HG03565 (cell line): ENCODE results near the gene STAC3.

Experiments
- ATAC-seq: cut with Tn5 transposase; IDR thresholded peaks from one replicate; pipeline ENCODE4 v1.9.1; 2021; ENCODE audit warnings: mild to moderate bottlenecking, moderate library complexity; ENCODE audit not compliant: unreplicated experiment

Gene STAC3

DNA sequence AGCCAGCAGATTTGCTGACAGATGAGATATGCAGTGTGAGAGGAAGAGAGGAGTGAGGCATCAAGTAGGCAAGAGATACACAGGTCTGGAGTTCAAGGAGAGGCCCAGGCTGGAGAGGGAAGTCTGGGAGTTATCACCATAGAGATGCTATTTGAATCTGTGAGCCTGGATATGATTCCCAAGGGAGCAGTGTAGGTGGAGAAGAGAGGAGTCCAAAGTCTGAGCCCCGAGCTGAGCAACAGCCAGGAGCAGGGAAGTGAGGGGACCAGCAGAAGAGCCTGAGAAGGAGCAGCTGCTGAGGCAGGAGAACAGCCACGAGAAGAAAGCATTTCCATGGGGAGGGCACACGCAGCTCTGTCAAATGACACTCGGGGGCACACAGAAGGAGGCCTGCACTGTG lies 54.5 kb downstream of the STAC3 start:
- no peak for ATAC-seq

DNA sequence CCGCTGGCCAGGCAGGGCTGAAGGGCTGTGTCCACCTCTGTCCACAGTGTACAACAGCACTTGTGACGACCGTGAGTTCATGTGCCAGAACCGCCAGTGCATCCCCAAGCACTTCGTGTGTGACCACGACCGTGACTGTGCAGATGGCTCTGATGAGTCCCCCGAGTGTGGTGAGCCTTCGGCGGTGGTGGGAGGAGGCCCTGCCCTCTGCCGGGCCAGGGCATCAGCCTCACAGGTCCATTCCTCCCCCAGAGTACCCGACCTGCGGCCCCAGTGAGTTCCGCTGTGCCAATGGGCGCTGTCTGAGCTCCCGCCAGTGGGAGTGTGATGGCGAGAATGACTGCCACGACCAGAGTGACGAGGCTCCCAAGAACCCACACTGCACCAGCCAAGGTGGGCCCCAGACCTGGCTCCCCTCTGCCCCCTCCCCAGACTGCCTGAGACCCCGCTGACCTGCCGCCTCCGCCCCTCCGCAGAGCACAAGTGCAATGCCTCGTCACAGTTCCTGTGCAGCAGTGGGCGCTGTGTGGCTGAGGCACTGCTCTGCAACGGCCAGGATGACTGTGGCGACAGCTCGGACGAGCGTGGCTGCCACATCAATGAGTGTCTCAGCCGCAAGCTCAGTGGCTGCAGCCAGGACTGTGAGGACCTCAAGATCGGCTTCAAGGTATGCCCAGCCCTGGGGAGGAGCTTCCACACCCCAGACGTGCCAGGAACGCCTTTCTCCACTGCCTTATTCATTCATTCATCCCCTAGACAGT lies 55.2 kb downstream of the STAC3 start:
- no peak for ATAC-seq

DNA sequence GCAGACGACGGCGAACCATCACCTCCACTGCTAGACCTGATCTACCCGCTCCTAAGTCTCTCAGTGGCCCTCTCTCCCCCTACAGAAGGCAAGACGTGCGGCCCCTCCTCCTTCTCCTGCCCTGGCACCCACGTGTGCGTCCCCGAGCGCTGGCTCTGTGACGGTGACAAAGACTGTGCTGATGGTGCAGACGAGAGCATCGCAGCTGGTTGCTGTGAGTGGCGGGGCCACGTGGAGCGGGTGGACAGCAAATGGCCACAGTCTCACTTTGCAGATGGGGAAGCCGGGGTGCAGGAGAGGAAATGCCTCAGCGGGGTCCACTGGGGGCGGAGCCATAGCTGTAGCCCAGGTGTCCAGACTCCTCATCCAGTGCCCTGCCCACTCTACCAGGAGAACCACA lies 55.8 kb downstream of the STAC3 start:
- no peak for ATAC-seq

DNA sequence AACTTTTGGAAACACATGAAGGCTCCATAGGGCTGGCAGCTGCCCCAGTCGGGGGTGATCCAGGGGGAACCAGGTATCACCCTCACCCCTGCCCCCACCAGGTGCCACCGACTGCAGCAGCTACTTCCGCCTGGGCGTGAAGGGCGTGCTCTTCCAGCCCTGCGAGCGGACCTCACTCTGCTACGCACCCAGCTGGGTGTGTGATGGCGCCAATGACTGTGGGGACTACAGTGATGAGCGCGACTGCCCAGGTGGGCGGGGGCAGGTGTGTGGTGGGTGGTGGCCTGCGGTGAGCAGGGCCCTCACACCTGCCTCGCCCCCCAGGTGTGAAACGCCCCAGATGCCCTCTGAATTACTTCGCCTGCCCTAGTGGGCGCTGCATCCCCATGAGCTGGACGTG lies 56.7 kb downstream of the STAC3 start:
- no peak for ATAC-seq

DNA sequence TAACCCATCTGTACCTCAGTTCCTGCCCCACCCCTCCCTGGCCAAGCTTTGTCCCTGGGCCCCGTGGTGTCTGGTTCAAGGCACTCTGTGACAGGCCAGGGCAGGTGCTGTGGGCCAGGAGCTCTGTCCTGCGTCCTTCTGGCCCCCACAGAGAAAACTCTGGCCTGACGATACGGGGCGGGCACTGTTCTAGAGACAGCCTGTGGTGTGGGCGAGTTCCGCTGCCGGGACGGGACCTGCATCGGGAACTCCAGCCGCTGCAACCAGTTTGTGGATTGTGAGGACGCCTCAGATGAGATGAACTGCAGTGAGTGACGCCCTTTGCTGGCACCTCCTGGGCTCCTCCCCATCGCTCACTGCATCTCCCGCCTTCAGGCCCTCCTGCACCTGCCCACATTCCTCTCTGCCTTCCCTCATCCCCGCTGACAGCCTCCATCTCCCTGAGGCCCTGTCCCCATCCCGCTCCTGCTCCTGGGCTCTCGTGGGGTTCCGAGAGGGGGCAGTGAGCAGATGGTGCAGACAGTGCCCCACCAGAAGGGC lies 57.2 kb downstream of the STAC3 start:
- no peak for ATAC-seq
